ENCODE measurements around the gene SYNE3. TPM values are rescaled to one million over a fixed set of nuclear protein-coding genes. Genes with fewer than 3 reads are reported as not detected.

SYNE3 gene
- total RNA-seq, 1 donor from 2014 or later = 21.4 TPM

GRCh38 chr14:95485222-95485819 lies 31.1 kb downstream of the SYNE3 start:
- no peak overlapping the region for H3K9ac ChIP-seq (ENCODE audit: low read depth in 1 of 3, low read length in 3 of 3)
- H3K27me3 ChIP-seq (ENCODE audit: control insufficient read depth in 3 of 3, insufficient read depth in 3 of 3, low read length in 3 of 3) = no peaks in the 10 kb centered on the region
- H3K4me3 ChIP-seq (ENCODE audit: low read length in 3 of 3) = no peak overlapping the region
- no peaks in the 10 kb centered on the region for H3K9me3 ChIP-seq (ENCODE audit: control insufficient read depth in 3 of 3, low read length in 3 of 3)
- H3K36me3 ChIP-seq (ENCODE audit: control insufficient read depth in 3 of 3, insufficient read depth in 3 of 3, low read length in 3 of 3) = no peaks in the 10 kb centered on the region
- H3K4me1 ChIP-seq (ENCODE audit: control insufficient read depth in 3 of 3, insufficient read depth in 3 of 3, low read length in 3 of 3) = peaks cover 43 to 56% (median 45%) of the 10 kb centered on the region in 3 donors
- no peak overlapping the region for H3K27ac ChIP-seq (ENCODE audit: low read depth, low read length)

- Histone ChIP-seq H3K4me1 (ENCODE audit: control insufficient read depth in 3 of 3, insufficient read depth in 3 of 3, low read length in 3 of 3) (peaks cover 38 to 52% (median 40%) of the 10 kb centered on the region in 3 donors), H3K36me3 (ENCODE audit: control insufficient read depth in 3 of 3, insufficient read depth in 3 of 3, low read length in 3 of 3) (no peaks in the 10 kb centered on the region), H3K9me3 (ENCODE audit: control insufficient read depth in 3 of 3, low read length in 3 of 3) (no peaks in the 10 kb centered on the region), H3K4me3 (ENCODE audit: low read length in 3 of 3) (no peak overlapping the region), H3K27ac (ENCODE audit: low read depth, low read length) (peak overlapping the region; percentile 83), H3K27me3 (ENCODE audit: control insufficient read depth in 3 of 3, insufficient read depth in 3 of 3, low read length in 3 of 3) (no peaks in the 10 kb centered on the region), H3K9ac (ENCODE audit: low read depth in 1 of 3, low read length in 3 of 3) (peak overlapping the region in 1 of 3 donors; percentile 16)
These were observed 32.2 kb downstream of the SYNE3 start for GRCh38 chr14:95484296-95484695.

- Histone ChIP-seq H3K4me1 (ENCODE audit: control insufficient read depth in 3 of 3, insufficient read depth in 3 of 3, low read length in 3 of 3) (peaks cover 34 to 50% (median 35%) of the 10 kb centered on the region in 3 donors), H3K27ac (ENCODE audit: low read depth, low read length) (peak overlapping the region; percentile 83), H3K9ac (ENCODE audit: low read depth in 1 of 3, low read length in 3 of 3) (no peak overlapping the region), H3K9me3 (ENCODE audit: control insufficient read depth in 3 of 3, low read length in 3 of 3) (no peaks in the 10 kb centered on the region), H3K4me3 (ENCODE audit: low read length in 3 of 3) (peak overlapping the region in 1 of 3 donors; percentile 11), H3K36me3 (ENCODE audit: control insufficient read depth in 3 of 3, insufficient read depth in 3 of 3, low read length in 3 of 3) (no peaks in the 10 kb centered on the region), H3K27me3 (ENCODE audit: control insufficient read depth in 3 of 3, insufficient read depth in 3 of 3, low read length in 3 of 3) (no peaks in the 10 kb centered on the region)
These were observed 32.9 kb downstream of the SYNE3 start for GRCh38 chr14:95483309-95484165.

- peak overlapping the region; percentile 83 for H3K27ac ChIP-seq (ENCODE audit: low read depth, low read length)
- no peak overlapping the region for H3K4me3 ChIP-seq (ENCODE audit: low read length in 3 of 3)
- H3K36me3 ChIP-seq (ENCODE audit: control insufficient read depth in 3 of 3, insufficient read depth in 3 of 3, low read length in 3 of 3) = no peaks in the 10 kb centered on the region
- H3K27me3 ChIP-seq (ENCODE audit: control insufficient read depth in 3 of 3, insufficient read depth in 3 of 3, low read length in 3 of 3) = no peaks in the 10 kb centered on the region
- peak overlapping the region in 1 of 3 donors; percentile 27 for H3K9ac ChIP-seq (ENCODE audit: low read depth in 1 of 3, low read length in 3 of 3)
- peaks cover 40 to 53% (median 42%) of the 10 kb centered on the region in 3 donors for H3K4me1 ChIP-seq (ENCODE audit: control insufficient read depth in 3 of 3, insufficient read depth in 3 of 3, low read length in 3 of 3)
- H3K9me3 ChIP-seq (ENCODE audit: control insufficient read depth in 3 of 3, low read length in 3 of 3) = no peaks in the 10 kb centered on the region
These were observed 33.7 kb downstream of the SYNE3 start for GRCh38 chr14:95482627-95483308.

- Histone ChIP-seq H3K9me3 (ENCODE audit: control insufficient read depth in 3 of 3, low read length in 3 of 3) (no peaks in the 10 kb centered on the region), H3K27me3 (ENCODE audit: control insufficient read depth in 3 of 3, insufficient read depth in 3 of 3, low read length in 3 of 3) (no peaks in the 10 kb centered on the region), H3K4me1 (ENCODE audit: control insufficient read depth in 3 of 3, insufficient read depth in 3 of 3, low read length in 3 of 3) (peaks cover 40 to 51% (median 42%) of the 10 kb centered on the region in 3 donors), H3K4me3 (ENCODE audit: low read length in 3 of 3) (no peak overlapping the region), H3K27ac (ENCODE audit: low read depth, low read length) (peak overlapping the region; percentile 61), H3K36me3 (ENCODE audit: control insufficient read depth in 3 of 3, insufficient read depth in 3 of 3, low read length in 3 of 3) (no peaks in the 10 kb centered on the region), H3K9ac (ENCODE audit: low read depth in 1 of 3, low read length in 3 of 3) (no peak overlapping the region)
These were observed 34.9 kb downstream of the SYNE3 start for GRCh38 chr14:95481391-95482022.

- Histone ChIP-seq H3K27ac (ENCODE audit: low read depth, low read length) (peak overlapping the region; percentile 61), H3K27me3 (ENCODE audit: control insufficient read depth in 3 of 3, insufficient read depth in 3 of 3, low read length in 3 of 3) (no peaks in the 10 kb centered on the region), H3K9ac (ENCODE audit: low read depth in 1 of 3, low read length in 3 of 3) (no peak overlapping the region), H3K9me3 (ENCODE audit: control insufficient read depth in 3 of 3, low read length in 3 of 3) (no peaks in the 10 kb centered on the region), H3K4me1 (ENCODE audit: control insufficient read depth in 3 of 3, insufficient read depth in 3 of 3, low read length in 3 of 3) (peaks cover 40 to 48% (median 42%) of the 10 kb centered on the region in 3 donors), H3K4me3 (ENCODE audit: low read length in 3 of 3) (no peak overlapping the region), H3K36me3 (ENCODE audit: control insufficient read depth in 3 of 3, insufficient read depth in 3 of 3, low read length in 3 of 3) (no peaks in the 10 kb centered on the region)
These were observed 35.6 kb downstream of the SYNE3 start for GRCh38 chr14:95480887-95481226.

- no peaks in the 10 kb centered on the region for H3K27me3 ChIP-seq (ENCODE audit: control insufficient read depth in 3 of 3, insufficient read depth in 3 of 3, low read length in 3 of 3)
- peak overlapping the region; percentile 61 for H3K27ac ChIP-seq (ENCODE audit: low read depth, low read length)
- no peaks in the 10 kb centered on the region for H3K9me3 ChIP-seq (ENCODE audit: control insufficient read depth in 3 of 3, low read length in 3 of 3)
- no peaks in the 10 kb centered on the region for H3K36me3 ChIP-seq (ENCODE audit: control insufficient read depth in 3 of 3, insufficient read depth in 3 of 3, low read length in 3 of 3)
- H3K9ac ChIP-seq (ENCODE audit: low read depth in 1 of 3, low read length in 3 of 3) = no peak overlapping the region
- H3K4me3 ChIP-seq (ENCODE audit: low read length in 3 of 3) = no peak overlapping the region
- peaks cover 37 to 48% (median 42%) of the 10 kb centered on the region in 3 donors for H3K4me1 ChIP-seq (ENCODE audit: control insufficient read depth in 3 of 3, insufficient read depth in 3 of 3, low read length in 3 of 3)
These were observed 36.2 kb downstream of the SYNE3 start for GRCh38 chr14:95480109-95480886.

- H3K4me1 ChIP-seq (ENCODE audit: control insufficient read depth in 3 of 3, insufficient read depth in 3 of 3, low read length in 3 of 3) = peaks cover 37 to 48% (median 42%) of the 10 kb centered on the region in 3 donors
- H3K27me3 ChIP-seq (ENCODE audit: control insufficient read depth in 3 of 3, insufficient read depth in 3 of 3, low read length in 3 of 3) = no peaks in the 10 kb centered on the region
- no peak overlapping the region for H3K4me3 ChIP-seq (ENCODE audit: low read length in 3 of 3)
- no peaks in the 10 kb centered on the region for H3K9me3 ChIP-seq (ENCODE audit: control insufficient read depth in 3 of 3, low read length in 3 of 3)
- no peak overlapping the region for H3K27ac ChIP-seq (ENCODE audit: low read depth, low read length)
- no peak overlapping the region for H3K9ac ChIP-seq (ENCODE audit: low read depth in 1 of 3, low read length in 3 of 3)
- H3K36me3 ChIP-seq (ENCODE audit: control insufficient read depth in 3 of 3, insufficient read depth in 3 of 3, low read length in 3 of 3) = peaks cover 0 to 8% (median 4%) of the 10 kb centered on the region in 3 donors
These were observed 37.0 kb downstream of the SYNE3 start for GRCh38 chr14:95479494-95479893.

GRCh38 chr14:95478818-95479217 lies 37.6 kb downstream of the SYNE3 start:
- H3K9ac ChIP-seq (ENCODE audit: low read depth in 1 of 3, low read length in 3 of 3) = no peak overlapping the region
- H3K4me1 ChIP-seq (ENCODE audit: control insufficient read depth in 3 of 3, insufficient read depth in 3 of 3, low read length in 3 of 3) = peaks cover 31 to 41% (median 36%) of the 10 kb centered on the region in 3 donors
- no peaks in the 10 kb centered on the region for H3K9me3 ChIP-seq (ENCODE audit: control insufficient read depth in 3 of 3, low read length in 3 of 3)
- no peaks in the 10 kb centered on the region for H3K27me3 ChIP-seq (ENCODE audit: control insufficient read depth in 3 of 3, insufficient read depth in 3 of 3, low read length in 3 of 3)
- H3K36me3 ChIP-seq (ENCODE audit: control insufficient read depth in 3 of 3, insufficient read depth in 3 of 3, low read length in 3 of 3) = peaks cover 3 to 15% (median 10%) of the 10 kb centered on the region in 3 donors
- H3K4me3 ChIP-seq (ENCODE audit: low read length in 3 of 3) = no peak overlapping the region
- no peak overlapping the region for H3K27ac ChIP-seq (ENCODE audit: low read depth, low read length)
